GM21529 (cell line): Measurements from ENCODE around the gene FAAP100.
"Not testable (repeated sequence)": the region's sequence is repeated elsewhere in the genome, so short reads cannot be mapped to it uniquely, and the experiment has no call there.

ENCODE experiments used
- ATAC-seq: cut with Tn5 transposase; IDR thresholded peaks from one replicate; pipeline ENCODE4 v1.9.1; 2021; ENCODE audit not compliant: unreplicated experiment

Gene FAAP100, protein sequence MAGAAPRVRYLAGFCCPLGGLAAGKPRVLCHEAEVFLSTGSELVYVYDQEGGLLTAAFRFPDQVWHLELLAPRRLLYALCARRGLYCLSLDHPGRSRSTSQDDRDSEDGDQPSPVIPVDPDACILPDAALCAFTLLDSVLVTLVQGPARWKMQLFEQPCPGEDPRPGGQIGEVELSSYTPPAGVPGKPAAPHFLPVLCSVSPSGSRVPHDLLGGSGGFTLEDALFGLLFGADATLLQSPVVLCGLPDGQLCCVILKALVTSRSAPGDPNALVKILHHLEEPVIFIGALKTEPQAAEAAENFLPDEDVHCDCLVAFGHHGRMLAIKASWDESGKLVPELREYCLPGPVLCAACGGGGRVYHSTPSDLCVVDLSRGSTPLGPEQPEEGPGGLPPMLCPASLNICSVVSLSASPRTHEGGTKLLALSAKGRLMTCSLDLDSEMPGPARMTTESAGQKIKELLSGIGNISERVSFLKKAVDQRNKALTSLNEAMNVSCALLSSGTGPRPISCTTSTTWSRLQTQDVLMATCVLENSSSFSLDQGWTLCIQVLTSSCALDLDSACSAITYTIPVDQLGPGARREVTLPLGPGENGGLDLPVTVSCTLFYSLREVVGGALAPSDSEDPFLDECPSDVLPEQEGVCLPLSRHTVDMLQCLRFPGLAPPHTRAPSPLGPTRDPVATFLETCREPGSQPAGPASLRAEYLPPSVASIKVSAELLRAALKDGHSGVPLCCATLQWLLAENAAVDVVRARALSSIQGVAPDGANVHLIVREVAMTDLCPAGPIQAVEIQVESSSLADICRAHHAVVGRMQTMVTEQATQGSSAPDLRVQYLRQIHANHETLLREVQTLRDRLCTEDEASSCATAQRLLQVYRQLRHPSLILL

DNA sequence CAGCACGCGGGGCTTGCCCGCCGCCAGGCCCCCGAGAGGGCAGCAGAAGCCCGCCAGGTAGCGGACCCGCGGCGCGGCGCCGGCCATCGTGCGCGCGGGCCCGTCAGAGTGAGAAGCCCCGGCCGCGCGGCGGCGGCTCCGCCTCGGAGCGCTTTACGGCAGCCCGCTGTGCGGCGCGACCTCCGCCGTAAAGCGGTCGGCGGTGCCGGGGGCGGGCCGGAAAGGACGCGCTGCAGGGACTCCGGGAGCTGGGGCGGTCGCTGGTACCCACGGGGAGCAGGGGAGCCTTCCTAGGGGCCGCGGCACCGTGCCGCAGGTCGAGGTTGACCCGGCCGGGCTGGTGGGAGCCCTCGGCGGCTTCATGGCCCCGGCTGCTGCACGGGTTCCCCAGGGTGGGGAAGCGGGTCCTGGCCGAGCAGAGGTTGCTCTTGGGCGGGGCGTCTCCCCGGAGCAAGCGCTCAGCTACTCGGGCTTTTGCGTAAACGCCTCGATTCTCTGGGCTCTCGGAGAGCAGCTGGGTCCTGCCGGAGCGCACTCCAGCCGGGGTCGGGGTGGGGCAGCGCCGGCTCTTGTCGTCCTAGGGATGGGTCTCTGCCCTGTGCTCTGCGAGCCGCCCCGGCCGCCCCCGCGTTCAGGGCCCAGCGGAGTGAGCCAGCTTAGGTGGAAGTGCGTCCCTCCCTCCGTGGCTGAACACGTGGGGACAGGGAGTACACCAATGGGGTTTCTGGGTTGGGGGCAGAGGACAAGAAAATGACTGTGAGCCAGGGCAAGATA lies at the start of gene FAAP100:
FAAP100 (minus strand) TSS at position 110 of the 774 bp plus-strand sequence; CDS start at position 87, 23 bp downstream.
- peak; percentile 37 for ATAC-seq

DNA sequence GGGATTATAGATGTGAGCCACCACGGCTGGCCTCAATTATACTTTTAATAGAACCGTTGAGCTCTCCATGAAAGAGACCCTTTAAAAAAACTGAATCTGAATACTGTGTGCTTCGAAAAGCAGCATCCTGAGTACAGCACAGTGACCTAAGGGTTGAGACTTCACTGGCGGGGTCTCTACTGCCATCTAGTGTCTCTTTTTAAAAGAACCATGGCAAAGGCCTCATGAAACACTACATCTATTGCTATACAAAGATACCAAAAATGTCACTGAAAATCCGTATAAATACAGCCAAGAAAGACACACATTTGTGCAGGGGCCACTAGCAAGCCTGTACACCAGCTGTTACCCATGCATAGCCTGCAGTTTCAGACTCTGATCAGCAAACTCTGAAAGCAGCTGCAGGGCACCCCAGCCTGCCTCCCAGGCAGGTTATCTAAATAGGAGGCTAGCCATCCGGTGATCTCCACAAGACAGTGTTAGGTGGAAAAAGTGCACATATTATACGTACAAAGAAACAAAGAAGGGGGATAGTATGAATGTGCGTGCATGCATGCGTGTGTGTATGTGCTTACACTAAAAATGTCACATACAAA lies 49.5 kb upstream of the FAAP100 start:
- ATAC-seq: no peak

DNA sequence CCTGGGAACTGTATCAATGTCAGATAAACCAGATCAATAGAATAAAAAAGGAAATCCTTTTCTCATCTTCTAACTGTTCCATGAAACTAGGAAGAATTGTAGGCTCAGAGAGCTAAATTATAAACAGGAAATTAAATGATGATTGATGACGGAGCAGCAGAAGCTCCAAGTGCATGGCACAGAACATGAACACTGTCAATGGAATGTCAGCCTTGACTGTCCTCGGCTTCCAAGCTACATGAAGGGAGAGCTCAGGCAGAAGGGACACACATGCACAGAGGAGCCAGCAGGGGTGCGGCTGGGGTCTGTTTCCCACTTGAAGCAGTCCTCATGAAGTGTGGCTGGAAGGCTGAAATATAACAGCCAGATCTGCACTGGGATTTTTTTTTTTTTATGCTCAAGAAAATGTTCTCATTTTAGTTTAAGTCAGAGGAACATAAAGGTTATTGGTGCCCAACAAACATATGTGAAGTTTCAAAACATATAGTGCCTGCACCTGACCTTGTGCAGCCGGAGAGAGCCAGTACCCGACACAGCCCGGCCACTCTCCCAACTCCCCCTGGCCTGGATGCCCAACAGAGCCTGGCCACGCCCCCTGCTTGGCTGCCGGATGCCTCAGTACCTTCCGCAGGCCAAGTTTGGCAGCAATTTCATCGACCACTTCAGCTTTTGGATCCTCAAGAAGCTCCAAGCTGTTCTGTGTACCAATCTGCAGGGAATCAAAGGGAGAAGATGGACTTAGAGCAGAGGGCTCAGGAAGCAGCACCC lies 47.8 kb upstream of the FAAP100 start:
- ATAC-seq: no peak

DNA sequence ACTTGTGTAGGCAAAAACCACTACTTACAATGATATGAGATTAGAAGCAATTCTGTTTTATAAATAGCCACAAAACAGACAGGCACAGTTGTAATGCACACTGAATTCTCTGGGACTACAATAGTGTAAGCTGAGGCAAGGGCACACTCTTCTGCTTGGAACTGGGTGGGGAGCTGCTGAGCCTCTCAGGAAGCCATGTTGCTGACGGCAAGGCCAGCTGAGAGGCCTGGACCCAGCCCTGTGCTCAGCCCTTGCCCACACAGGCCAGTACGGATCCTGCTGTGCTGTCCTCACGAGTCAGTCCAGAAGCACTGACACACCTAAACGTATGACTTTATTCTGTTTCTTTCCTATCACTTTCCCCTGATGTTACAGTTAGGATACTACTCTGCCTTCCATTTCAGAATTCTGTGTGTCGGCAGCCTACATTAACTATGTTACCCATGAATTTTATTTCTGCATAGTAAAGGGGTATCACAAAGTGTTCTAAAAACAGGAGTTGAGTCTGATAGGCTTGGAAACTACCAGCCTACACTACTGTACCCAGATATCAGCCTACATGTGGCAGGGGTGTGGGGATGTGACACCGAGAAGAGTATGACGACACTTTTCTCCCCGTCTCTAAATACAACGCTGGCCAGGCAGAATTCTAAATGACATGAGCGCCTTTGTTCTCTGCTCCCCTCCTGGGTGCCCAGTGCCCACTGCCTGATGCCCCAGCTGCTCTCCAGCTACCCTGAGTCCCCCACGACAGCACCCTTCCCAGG lies 41.1 kb upstream of the FAAP100 start:
- no peak for ATAC-seq

DNA sequence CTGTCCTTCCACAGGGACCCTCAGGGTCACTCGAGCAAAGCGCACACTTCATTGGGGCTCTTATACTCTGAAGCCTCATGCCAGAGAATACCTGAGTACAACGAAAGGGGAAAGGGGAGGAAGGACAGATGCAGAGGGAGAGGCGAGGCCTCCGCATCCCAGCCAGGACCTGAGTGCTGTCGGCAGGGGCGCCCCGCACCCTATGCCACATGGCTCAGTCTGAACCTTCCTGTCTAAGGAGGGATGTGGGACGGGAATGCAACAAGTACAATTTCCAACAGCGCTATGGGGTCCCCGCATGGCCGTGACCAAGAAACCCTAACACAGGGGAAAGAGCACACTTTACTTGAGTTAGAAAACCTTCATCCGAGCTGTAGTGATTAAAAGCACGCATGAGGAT lies 39.8 kb upstream of the FAAP100 start:
- no peak for ATAC-seq

DNA sequence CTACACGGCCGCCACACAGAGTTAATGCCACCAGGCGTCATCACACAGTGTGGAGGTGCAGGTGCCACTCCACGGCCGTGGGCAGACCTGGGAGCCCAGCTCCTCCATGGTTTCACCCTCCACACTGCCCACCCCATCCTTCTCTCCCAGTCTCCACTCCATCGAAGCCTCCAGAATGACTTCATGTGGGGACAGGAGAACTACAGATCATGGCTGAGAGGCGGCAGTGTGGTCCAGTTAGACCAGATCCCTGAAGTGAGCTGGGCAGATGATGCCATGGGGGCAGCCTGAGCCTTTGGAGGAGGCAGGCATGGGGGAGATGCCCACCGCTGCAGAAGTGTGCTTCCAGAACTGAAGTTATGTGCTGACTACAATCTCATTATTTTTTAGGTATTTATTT lies 38.0 kb upstream of the FAAP100 start:
- no peak for ATAC-seq

DNA sequence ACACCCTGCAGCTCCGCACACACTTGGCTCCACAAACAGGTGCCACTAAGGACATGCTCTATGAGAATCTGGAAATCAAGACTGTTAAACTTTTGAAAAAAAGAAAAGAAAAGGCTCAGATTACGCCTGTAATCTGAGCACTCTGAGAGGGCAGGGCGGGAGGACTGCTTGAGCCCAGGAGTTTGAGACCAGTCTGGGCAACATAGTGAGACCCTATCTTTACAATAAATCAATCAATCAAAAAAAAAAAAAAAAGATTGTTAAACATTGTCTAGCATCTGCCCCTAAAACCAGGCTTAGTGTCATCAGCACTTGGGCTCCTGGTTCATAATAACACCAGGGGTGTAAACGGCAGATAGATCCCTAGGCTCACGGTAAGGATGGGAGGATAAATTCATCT lies 37.5 kb upstream of the FAAP100 start:
- no peak for ATAC-seq

DNA sequence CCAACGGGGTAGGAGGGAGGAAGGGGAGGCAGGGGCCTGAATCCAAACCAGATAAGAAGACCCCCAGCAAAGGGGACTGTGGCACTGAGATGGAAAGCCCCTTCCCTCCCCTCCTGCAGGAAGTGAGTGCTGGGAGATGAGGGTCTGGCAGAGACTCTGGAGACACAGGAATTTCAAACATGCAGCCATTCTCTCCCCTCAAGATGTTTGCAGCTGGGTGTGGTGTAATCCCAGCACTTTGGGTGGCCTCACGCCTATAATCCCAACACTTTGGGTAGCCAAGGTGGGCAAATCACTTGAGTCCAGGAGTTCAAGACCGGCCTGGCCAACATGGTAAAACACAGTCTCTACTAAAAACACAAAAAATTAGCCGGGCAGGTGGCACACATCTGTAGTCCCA lies 33.9 kb upstream of the FAAP100 start:
- no peak for ATAC-seq

DNA sequence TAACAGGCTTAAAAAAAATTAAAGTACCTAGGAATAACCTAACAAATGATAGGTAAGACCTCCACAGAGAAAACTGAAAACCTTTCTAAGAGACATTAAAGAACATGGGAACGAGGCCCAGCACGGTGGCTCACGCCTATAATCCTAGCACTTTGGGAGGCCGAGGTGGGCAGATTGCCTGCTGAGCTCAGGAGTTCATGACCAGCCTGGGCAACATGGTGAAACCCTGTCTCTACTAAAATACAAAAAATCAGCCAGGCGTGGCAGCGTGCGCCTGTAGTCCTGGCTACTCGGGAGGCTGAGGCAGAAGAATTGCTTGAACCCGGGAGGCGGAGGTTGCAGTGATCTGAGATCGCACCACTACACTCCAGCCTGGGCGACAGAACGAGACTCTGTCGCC lies 32.6 kb upstream of the FAAP100 start:
- not testable (repeated sequence) for ATAC-seq

DNA sequence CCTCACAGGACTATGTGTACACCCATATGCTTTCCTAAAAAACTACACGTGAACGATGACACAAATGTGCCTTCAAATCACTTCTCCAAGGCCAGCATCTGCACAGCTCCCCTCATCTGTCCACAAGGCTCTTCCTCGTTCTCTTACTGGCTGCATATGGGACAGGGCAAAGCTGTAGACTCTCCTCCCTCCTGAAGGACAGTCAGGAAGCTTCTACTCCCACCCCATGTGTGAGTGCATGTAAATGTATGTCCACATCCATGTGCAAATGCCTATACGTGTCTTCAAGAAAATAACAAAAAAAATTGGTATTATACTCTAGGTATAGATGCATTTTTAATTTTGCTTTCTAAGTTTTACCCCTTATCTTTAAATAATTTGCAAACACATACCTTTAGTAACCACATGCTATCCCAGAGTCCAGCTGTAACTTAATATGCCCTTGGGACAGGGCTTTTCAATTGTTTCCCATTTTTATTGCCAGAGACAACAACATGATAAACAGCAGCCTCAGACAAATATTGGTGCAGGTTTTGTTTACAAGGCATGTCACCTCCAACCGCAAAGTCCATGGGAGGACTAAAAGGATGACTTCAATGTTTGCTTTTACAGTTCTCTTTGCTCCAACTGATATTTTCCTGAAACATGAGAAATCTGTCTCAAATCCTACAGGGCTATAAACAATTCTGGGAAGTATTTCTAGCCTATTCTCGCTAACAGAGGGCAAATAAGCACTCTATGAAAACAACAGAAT lies 31.6 kb upstream of the FAAP100 start:
- ATAC-seq: no peak

DNA sequence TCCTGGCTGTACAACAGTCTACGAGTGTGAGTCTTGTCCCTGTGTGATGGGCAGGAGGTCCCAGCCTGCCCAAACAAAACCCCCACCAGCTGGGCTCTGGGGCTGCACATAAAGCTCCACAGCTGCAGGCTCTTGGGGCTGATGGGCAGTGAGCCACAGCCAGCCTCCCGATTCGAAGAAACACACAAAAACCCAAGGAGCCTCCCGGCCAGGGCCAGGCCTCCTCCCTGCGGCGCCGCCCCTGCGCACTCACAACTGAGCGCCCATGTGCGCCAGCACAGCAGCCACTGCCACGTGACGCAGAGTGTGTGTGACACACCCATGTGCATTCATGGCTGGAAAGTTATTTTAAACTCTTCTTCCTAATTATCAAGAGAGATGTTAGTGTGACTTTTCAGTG lies 30.6 kb upstream of the FAAP100 start:
- ATAC-seq: no peak

DNA sequence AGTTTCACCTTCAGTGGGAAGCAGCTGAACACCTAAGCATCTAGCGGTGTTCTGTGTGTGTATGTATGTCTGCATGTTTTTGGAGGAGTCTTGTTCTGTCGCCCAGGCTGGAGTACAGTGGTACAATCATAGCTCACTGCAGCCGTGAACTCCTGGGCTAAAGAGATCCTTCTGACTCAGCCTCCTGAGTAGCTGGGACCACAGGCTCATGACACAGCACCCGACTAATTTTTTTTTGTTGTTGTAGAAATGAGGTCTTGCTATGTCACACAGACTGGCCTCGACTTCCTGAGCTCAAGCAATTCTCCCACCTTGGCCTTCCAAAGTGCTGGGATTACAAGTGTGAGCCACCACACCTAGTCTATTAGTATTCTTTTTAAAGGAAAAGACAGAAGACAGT lies 30.2 kb upstream of the FAAP100 start:
- no peak for ATAC-seq

DNA sequence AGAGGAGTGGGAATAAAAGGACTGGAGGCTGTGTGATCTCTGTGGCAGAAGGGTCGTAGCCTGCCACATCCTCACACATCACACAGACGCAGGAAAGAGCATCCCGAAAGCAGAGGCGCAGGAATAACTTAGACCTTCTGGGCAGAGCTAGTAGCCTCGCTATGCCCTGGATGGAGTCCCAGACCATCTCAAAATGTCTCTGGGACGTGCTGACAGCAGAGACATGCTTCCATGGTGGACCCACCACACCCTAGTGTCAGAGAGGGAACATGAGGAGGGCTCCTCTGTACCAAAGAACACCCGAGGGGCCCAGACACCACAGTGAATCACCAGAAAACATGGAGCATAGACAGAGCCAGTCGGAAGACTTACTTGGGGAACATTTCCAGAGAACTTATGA lies 29.6 kb upstream of the FAAP100 start:
- ATAC-seq: no peak

DNA sequence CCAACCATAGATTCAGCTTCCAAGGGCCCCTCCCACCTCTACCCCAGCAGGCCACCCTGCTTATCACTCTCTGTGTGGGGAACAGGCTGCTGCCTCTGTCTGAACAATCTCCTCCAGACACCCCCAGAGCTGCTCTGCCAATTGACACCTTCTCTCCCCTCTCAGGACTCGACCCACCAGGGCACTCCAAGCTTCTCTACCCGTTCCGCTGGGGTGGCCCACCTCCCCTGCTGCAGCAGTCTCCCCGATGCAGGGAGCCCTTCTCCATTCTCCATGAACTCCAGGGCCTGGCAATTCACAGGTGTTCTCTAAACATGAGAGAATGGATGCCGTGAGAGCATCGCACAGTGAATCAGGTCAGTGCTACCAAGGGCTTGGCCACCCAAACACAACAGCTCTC lies 28.3 kb upstream of the FAAP100 start:
- no peak for ATAC-seq

DNA sequence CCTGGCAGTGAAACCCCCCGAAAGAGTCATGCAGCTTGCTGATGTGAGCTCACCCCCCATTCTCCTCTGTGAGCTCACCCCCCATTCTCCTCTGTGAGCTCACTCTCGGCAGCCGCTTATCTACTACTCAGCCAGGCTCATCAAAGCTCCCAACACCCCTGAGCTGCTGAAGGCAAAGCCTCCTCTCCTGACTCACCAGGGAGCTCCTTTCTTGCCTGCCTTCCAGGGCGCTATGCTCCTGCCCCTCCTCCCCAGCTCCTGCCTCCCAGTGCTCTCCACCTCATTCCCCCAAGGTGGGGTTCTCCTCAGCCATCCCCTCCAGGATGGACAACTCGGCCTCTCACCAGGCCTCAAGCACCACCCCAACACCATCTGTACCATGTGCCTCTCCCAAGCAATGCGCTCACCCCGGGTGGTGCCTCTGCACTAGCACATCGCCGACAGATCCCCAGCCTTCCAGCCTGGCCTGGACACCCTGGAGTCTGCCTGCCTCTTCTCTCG lies 27.7 kb upstream of the FAAP100 start:
- no peak for ATAC-seq

DNA sequence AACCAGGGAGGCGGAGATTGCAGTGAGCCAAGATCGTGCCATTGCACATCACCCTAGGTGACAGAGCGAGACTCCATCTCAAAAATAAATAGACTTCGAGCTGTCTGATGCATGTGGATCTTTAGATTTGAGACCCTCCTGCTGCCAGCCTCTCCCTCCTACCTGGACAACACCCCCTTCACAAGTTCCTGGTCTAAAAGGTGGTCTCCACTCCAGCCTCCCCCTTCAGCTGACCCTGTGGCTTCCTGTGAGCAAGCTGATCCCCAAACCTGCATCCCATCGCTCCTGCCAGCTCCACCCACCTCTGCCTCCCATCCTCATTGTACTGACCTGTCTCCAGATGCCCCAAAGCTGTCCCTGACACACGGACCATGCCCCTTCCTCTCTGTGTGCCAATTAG lies 27.1 kb upstream of the FAAP100 start:
- no peak for ATAC-seq

DNA sequence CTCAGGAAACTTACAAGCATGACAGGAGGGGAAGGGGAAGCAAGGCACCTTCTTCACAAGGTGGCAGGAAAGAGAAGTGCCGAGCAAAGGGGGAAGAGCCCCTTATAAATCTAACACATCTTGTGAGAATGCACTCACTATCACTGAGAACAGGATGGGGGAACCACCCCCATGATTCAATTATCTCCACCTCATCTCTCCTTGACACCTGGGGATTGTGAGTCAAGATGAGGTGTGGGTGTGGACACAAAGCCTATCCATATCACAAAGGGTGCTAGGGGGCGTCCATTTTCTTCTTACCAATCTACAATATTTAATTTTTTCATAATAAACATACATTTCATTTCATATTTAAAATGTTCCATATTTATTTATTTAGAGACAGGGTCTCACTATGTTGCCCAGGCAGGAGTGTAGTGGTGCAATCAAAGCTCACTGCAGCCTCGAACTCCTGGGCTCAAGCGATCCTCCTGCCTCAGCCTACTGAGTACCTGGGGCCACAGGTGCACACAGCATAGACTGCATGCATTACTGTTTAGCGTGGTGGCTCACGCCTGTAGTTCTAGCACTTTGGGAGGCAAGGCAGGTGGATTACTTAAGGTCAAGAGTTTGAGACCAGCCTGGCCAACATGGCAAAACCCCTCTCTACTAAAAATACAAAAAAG lies 26.5 kb upstream of the FAAP100 start:
- no peak for ATAC-seq

DNA sequence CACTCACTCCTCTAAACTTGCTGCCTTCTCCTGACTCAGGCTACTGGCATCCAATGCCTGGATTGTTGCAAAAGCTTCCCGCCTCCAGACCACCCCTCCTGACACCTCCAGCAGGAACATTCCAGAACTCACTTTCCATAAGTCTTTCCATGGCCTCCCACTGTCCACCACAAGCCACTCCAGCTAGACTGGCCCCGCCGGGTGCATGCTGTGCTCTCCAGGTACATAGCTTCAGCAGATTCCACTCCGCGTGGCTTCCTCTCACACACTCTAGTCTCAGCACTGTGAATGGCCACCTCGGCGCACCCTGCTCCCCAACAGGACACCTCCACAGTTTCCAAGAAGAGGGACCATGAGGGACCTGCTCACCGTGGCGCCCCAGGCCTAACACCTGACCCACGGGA lies 25.9 kb upstream of the FAAP100 start:
- ATAC-seq: no peak
